Prostate gland (tissue), 2 donors: ENCODE data around the gene ZMYND10. TPM values are rescaled to one million over a fixed set of nuclear protein-coding genes. Genes with fewer than 3 reads are reported as not detected.

Source experiments
- DNase-seq: peaks from one replicate; pipeline ENCODE4 v3.0.0-alpha.2; 2019; ENCODE audit warnings: low spot score
- H3K27ac ChIP-seq, 2 donors: fragments of 200-600 bp; sonication (generic); 2 replicates each; pipeline ENCODE4 v1.5.1; 2017 to 2019
- H3K27me3 ChIP-seq: fragments of 200-600 bp; sonication (generic); replicated peaks from 2 replicates; pipeline ENCODE4 v1.5.1; 2019; ENCODE audit not compliant: insufficient read depth
- H3K36me3 ChIP-seq, 2 donors: fragments of 200-600 bp; sonication (generic); 1 replicate in 1 of 2; 2 replicates in 1 of 2; pipeline versions ENCODE4 v1.5.1 to v1.8.1; 2017 to 2019
- H3K4me1 ChIP-seq: fragments of 200-600 bp; sonication (generic); replicated peaks from 2 replicates; pipeline ENCODE4 v1.5.1; 2019
- H3K4me3 ChIP-seq, 2 donors: fragments of 200-600 bp; sonication (generic); 2 replicates each; pipeline ENCODE4 v1.5.1; 2017 to 2019
- H3K9me3 ChIP-seq: fragments of 200-600 bp; sonication (generic); 2 replicates; pipeline ENCODE4 v1.5.1; 2017
- CTCF ChIP-seq, 4 experiments: fragments of 200-600 bp in 2 of 4; fragments of 450-650 bp in 2 of 4; sonication (generic) in 2 of 4; IDR thresholded peaks; 1 replicate in 3 of 4; 2 replicates in 1 of 4; pipeline ENCODE4 v1.5.1; 2016 to 2019; ENCODE audit warnings: antibody characterized with exemption in 4 of 4, mild to moderate bottlenecking in 2 of 4, moderate library complexity in 2 of 4
- POLR2A ChIP-seq: fragments of 450-650 bp; IDR thresholded peaks from one replicate; pipeline ENCODE4 v1.6.1; 2016; ENCODE audit warnings: antibody characterized with exemption, mild to moderate bottlenecking
- POLR2AphosphoS5 ChIP-seq: sonication (generic); formaldehyde crosslinking; IDR thresholded peaks from one replicate; pipeline ENCODE4 v1.6.1; 2017; ENCODE audit warnings: antibody characterized with exemption
- WGBS: methylation state at CpG from one replicate; pipeline ENCODE4 v1.1.5; 2018; 5-methylcytosine and 5-hydroxymethylcytosine counted together
- intact Hi-C: fragments of 100-400 bp; cut with DNase I; formaldehyde crosslinking; loops from one replicate; pipeline ENCODE4 v1.14.2; 2022
- total RNA-seq, 2 donors: library from RNA; depleted of rRNA; stranded (reverse); fragments of >200 nt; gene quantifications; one replicate each; pipeline ENCODE4 v1.1.0, GENCODE V29; 2016

ZMYND10 gene
- total RNA-seq, 2 donors from 2014 or later, result 1.6 to 41.9 TPM

DNA sequence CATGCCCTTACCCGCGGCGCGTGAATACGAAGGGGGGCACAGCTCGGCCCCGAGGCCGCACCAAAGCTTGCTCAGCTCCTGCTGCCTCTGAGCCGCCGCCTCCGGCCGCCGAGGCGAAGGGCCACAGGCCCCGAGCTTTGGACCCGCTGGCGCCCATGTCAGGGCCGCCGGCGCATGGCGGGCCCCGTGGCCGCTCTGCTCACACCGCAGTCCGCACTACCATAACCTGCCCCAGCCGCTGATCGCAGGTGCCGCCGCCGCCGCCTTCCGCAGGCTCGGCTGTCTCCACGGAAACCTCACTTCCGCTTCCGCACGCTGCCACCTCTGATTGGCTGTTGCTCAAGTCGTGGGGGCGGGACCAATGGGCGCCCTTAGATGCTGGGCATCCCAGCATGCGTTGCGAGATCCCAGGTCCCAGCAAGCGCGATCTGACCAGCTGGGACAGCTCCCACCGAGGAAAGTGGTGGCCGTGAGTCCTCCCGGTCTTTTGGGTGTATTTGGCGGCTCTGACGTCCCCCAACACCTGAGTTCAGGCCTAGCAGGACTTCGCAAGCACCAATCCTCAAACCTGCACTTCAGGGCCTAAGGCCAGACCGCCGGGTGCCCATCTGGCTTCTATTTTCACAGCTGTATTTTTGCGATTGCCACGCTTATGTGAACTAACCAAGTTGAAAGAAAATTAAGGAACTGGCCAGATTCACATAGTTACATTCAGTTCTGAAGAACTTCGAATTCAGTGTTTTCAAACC, 17.4 kb downstream of the ZMYND10 start, which contains the start of gene TUSC2:
Gene TUSC2, minus strand, starts transcription at position 281 of the 749 bp plus-strand sequence. Its CDS starts 124 bp downstream, at position 157.
- peak; percentile 69 for TF ChIP-seq POLR2A
- peak; percentile 99 for TF ChIP-seq POLR2AphosphoS5
- TF ChIP-seq CTCF (IDR thresholded peaks at IDR 0.05), result peak in 2 of 4 experiments; percentile 12 to 32
- WGBS, result 1% methylated on average over 53 of the region's 55 CpGs
- Histone ChIP-seq H3K4me1 (peaks cover 10% of the 10 kb centered on the region), H3K4me3 (peak within 1 kb of the TSS; percentile 96 to 99), H3K9me3 (no peaks in the 10 kb centered on the region), H3K27ac (peak within 1 kb of the TSS; percentile 73 to 77), H3K27me3 (no peaks in the 10 kb centered on the region), H3K36me3 (peaks cover 8 to 13% of the 10 kb centered on the region in 2 donors)
- intact Hi-C loops, result no loop called here
- peak; percentile 98 for DNase-seq

DNA sequence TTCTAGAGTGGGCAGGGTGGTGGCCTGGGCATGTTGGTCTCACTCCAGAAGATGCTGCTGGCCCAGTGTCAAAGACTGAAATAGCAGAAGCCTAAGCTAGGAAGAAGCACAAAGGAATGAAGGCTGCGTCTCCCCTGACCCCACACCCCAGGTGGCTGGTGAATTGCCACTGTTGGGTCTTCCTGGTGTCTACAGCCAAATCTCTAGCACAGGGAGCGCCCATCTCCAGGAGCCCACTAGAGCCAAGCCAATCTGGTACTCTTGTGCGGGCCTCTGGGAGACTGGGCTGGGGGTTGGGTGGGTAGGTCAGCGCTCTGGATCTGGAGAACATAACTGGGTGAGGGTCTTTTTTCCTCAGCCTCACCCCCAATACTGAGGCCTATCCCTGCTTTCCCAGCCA, 18.4 kb downstream of the ZMYND10 start:
- WGBS, result 44% methylated on average over 4 of the region's 4 CpGs

GRCh38 chr3:50326182-50326541, 19.4 kb downstream of the ZMYND10 start:
- Histone ChIP-seq H3K4me1 (peaks cover 9% of the 10 kb centered on the region), H3K36me3 (peaks cover under 1 to 13% of the 10 kb centered on the region in 2 donors), H3K9me3 (no peaks in the 10 kb centered on the region), H3K27me3 (no peaks in the 10 kb centered on the region), H3K27ac (no peak overlapping the region), H3K4me3 (no peak overlapping the region)
- 79% methylated on average over 8 of the region's 8 CpGs for WGBS
- DNase-seq, result no peak
- TF ChIP-seq POLR2AphosphoS5, result no peak
- no peak for TF ChIP-seq CTCF (IDR thresholded peaks at IDR 0.05)
- no peak for TF ChIP-seq POLR2A
- intact Hi-C loops, result no loop called here

More for the DNA sequence above, 18.4 kb downstream of the ZMYND10 start:
- Histone ChIP-seq H3K27me3 (no peaks in the 10 kb centered on the region), H3K4me3 (peak overlapping the region; percentile 96 to 99), H3K4me1 (peaks cover 9% of the 10 kb centered on the region), H3K27ac (peak overlapping the region in 1 of 2 donors; percentile 77), H3K36me3 (peaks cover 8 to 13% of the 10 kb centered on the region in 2 donors), H3K9me3 (no peaks in the 10 kb centered on the region)
- intact Hi-C loops, result no loop called here
- DNase-seq, result no peak
- TF ChIP-seq CTCF (IDR thresholded peaks at IDR 0.05), result no peak
- no peak for TF ChIP-seq POLR2AphosphoS5
- TF ChIP-seq POLR2A, result no peak

GRCh38 chr3:50325497-50326181, 19.9 kb downstream of the ZMYND10 start:
- intact Hi-C loops, result no loop called here
- peaks cover 9% of the 10 kb centered on the region for H3K4me1 ChIP-seq
- no peak for DNase-seq
- H3K36me3 ChIP-seq, result peaks cover 0 to 11% of the 10 kb centered on the region in 2 donors
- H3K27me3 ChIP-seq, result no peaks in the 10 kb centered on the region
- TF ChIP-seq POLR2A, result no peak
- TF ChIP-seq POLR2AphosphoS5, result no peak
- no peak for TF ChIP-seq CTCF (IDR thresholded peaks at IDR 0.05)
- no peak overlapping the region for H3K4me3 ChIP-seq
- H3K9me3 ChIP-seq, result no peaks in the 10 kb centered on the region
- WGBS, result 86% methylated on average over 11 of the region's 11 CpGs
- no peak overlapping the region for H3K27ac ChIP-seq
